K562 (cell line): ENCODE results near the gene CLDND2. TPM values are rescaled to one million over a fixed set of nuclear protein-coding genes. Genes with fewer than 3 reads are reported as not detected.

Experiments
- C11orf30 ChIP-seq: fragments of 450-650 bp; IDR thresholded peaks from 2 replicates; pipeline ENCODE4 v1.6.1; 2016; ENCODE audit warnings: low read depth, mild to moderate bottlenecking
- CBFA2T2 ChIP-seq: fragments of 450-650 bp; conservative IDR thresholded peaks from 2 replicates; pipeline ENCODE4 v1.6.1; 2017; ENCODE audit warnings: mild to moderate bottlenecking
- CEBPG ChIP-seq, 3 experiments: fragments of 200-800 bp in 1 of 3; sonication (Bioruptor generic) in 1 of 3; sonication (generic) in 1 of 3; formaldehyde crosslinking in 1 of 3; IDR thresholded peaks in 2 of 3; conservative IDR thresholded peaks in 1 of 3; 2 replicates each; pipeline versions ENCODE4 v1.6.1 to v1.8.0; 2016 to 2022; ENCODE audit warnings: missing compliant biosample characterization in 2 of 3, missing genetic modification characterization in 2 of 3, mild to moderate bottlenecking in 1 of 3, missing genetic modification reagents in 1 of 3
- COPS2 ChIP-seq: fragments of 450-650 bp; conservative IDR thresholded peaks from 2 replicates; pipeline ENCODE4 v1.6.1; 2016; ENCODE audit warnings: mild to moderate bottlenecking, moderate library complexity
- ESRRA ChIP-seq: fragments of 450-650 bp; IDR thresholded peaks from 2 replicates; pipeline ENCODE4 v1.6.1; 2014; ENCODE audit warnings: low read depth, mild to moderate bottlenecking, moderate library complexity, borderline replicate concordance
- ETS2 ChIP-seq: IDR thresholded peaks from 2 replicates; pipeline ENCODE4 v1.6.1; 2016; ENCODE audit warnings: borderline replicate concordance, missing genetic modification characterization, mild to moderate bottlenecking, moderate library complexity, missing compliant biosample characterization; ENCODE audit not compliant: poor library complexity, severe bottlenecking
- FOSL1 ChIP-seq: fragments of 200-800 bp; sonication (Bioruptor generic); conservative IDR thresholded peaks from 2 replicates; pipeline ENCODE4 v1.6.1; 2016; ENCODE audit warnings: missing genetic modification characterization, missing compliant biosample characterization
- FOXP4 ChIP-seq: sonication (generic); formaldehyde crosslinking; IDR thresholded peaks from 2 replicates; pipeline ENCODE4 v1.8.0; 2022; ENCODE audit warnings: mild to moderate bottlenecking, missing genetic modification reagents, borderline replicate concordance
- HLTF ChIP-seq: fragments of 450-650 bp; IDR thresholded peaks from 2 replicates; pipeline ENCODE4 v1.6.1; 2016
- ILF3 ChIP-seq: fragments of 450-650 bp; IDR thresholded peaks from 2 replicates; pipeline ENCODE4 v1.6.1; 2018; ENCODE audit warnings: antibody characterized with exemption, mild to moderate bottlenecking, moderate library complexity, borderline replicate concordance
- KLF13 ChIP-seq: fragments of 450-650 bp; IDR thresholded peaks from 2 replicates; pipeline ENCODE4 v1.6.1; 2016; ENCODE audit warnings: missing genetic modification characterization, low read depth, mild to moderate bottlenecking, missing compliant biosample characterization, moderate library complexity, borderline replicate concordance
- MEIS2 ChIP-seq: fragments of 450-650 bp; IDR thresholded peaks from 2 replicates; pipeline ENCODE4 v1.6.1; 2014; ENCODE audit warnings: mild to moderate bottlenecking; ENCODE audit not compliant: partially characterized antibody
- MIER1 ChIP-seq: fragments of 450-650 bp; IDR thresholded peaks from 2 replicates; pipeline ENCODE4 v1.6.1; 2016; ENCODE audit warnings: antibody characterized with exemption, mild to moderate bottlenecking, low read depth
- NCOA1 ChIP-seq: fragments of 450-650 bp; IDR thresholded peaks from 2 replicates; pipeline ENCODE4 v1.6.1; 2016; ENCODE audit warnings: low read depth
- PRPF4 ChIP-seq: fragments of 200-400 bp; formaldehyde crosslinking; IDR thresholded peaks from one replicate; pipeline ENCODE4 v1.6.1; 2017; ENCODE audit warnings: low read length, low read depth, mild to moderate bottlenecking; ENCODE audit not compliant: insufficient read depth, poor library complexity, severe bottlenecking
- PYGO2 ChIP-seq: fragments of 450-650 bp; IDR thresholded peaks from 2 replicates; pipeline ENCODE4 v1.6.1; 2016; ENCODE audit warnings: mild to moderate bottlenecking, missing genetic modification characterization, moderate library complexity, missing compliant biosample characterization
- SNIP1 ChIP-seq: fragments of 450-650 bp; IDR thresholded peaks from 2 replicates; pipeline ENCODE4 v1.7.1; 2017; ENCODE audit warnings: low read depth, mild to moderate bottlenecking
- TBP ChIP-seq: optimal IDR thresholded peaks from 2 replicates; pipeline ENCODE3; 2011; ENCODE audit warnings: low read depth, low read length, improper control_type of control experiment
- ZHX1 ChIP-seq: fragments of 150-350 bp; conservative IDR thresholded peaks from 2 replicates; pipeline ENCODE4 v1.6.1; 2014; ENCODE audit warnings: low read length
- ZNF133 ChIP-seq: fragments of 250-450 bp; sonication (Bioruptor Pico); IDR thresholded peaks from 2 replicates; pipeline ENCODE4 v1.4.0; 2020; ENCODE audit warnings: mild to moderate bottlenecking
- ZNF174 ChIP-seq: fragments of 250-450 bp; sonication (Bioruptor Pico); IDR thresholded peaks from 2 replicates; pipeline ENCODE4 v1.4.0; 2020; ENCODE audit warnings: mild to moderate bottlenecking
- ZNF263 ChIP-seq: sonication (generic); formaldehyde crosslinking; IDR thresholded peaks from 2 replicates; pipeline ENCODE4 v1.8.0; 2022; ENCODE audit warnings: mild to moderate bottlenecking, missing genetic modification reagents, borderline replicate concordance
- ZNF583 ChIP-seq: fragments of 250-450 bp; sonication (Bioruptor Pico); IDR thresholded peaks from 2 replicates; pipeline ENCODE4 v1.4.0; 2020
- ZNF717 ChIP-seq: fragments of 250-450 bp; sonication (Bioruptor Pico); IDR thresholded peaks from 2 replicates; pipeline ENCODE4 v1.5.0; 2021
- polyA plus RNA-seq, 8 experiments: library from polyadenylated mRNA; depleted of rRNA in 4 of 8; stranded (reverse) in 5 of 8; unstranded in 3 of 8; fragments of >200 nt; fragmentation: Nextera tagmentation in 2 of 8; fragmentation: Illumina TruSeq in 1 of 8; extraction: Ambion mirVana in 2 of 8; extraction: Trizol in 1 of 8; gene quantifications; 2 replicates each; pipeline versions ENCODE4 v1.2.1 to v1.2.3, GENCODE V29; 2011 to 2014; ENCODE audit warnings: inconsistent platforms in 1 of 8, missing spikeins in 1 of 8
- total RNA-seq, 7 experiments: library from RNA; depleted of rRNA in 6 of 7; stranded (reverse); fragments of >200 nt in 6 of 7; fragmentation: Illumina TruSeq in 2 of 7; extraction: Trizol in 2 of 7; gene quantifications; 2 replicates each; pipeline versions ENCODE4 v1.2.1 to v1.2.3, GENCODE V29; 2011 to 2021; ENCODE audit warnings: low replicate concordance in 1 of 7
- TF ChIP-seq, protein P1 (sequence below): sonication (generic); formaldehyde crosslinking; IDR thresholded peaks from 2 replicates; pipeline ENCODE4 v1.8.1; 2023; ENCODE audit warnings: mild to moderate bottlenecking, missing genetic modification reagents

CLDND2 gene
- total and polyA plus RNA-seq, 9 of the 15 experiments (the other 6 are each of a cell fraction or from before 2014, with no cell fraction given), result 0.45 to 4.0 (median 1.2) TPM; not detected in 3

DNA sequence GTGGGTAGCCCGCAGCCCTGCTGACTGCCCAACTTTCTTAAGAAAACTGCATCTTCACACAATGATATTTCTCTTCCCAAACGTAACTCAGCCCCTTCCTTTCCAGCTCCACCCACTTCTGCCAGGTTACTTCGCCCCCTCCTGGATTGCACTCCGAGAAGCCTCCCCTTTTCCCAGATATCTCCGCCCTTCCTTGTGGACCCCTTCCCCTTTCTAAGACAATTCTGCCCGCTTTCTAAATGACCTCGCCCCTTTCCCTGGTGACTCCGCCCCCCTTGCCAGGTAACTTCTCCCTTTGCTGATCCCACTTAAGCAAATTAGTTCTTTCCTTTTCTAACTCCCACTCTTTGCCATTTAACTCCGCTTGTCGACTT, 29.5 kb downstream of the CLDND2 start (continued):
- TF ChIP-seq FOXP4 (no peak), ZNF133 (CRISPR knock-in tag) (0 out of 2 replicates have a peak, but pooled peaks have one; percentile 34), ZHX1 (no peak), CBFA2T2 (no peak), SNIP1 (0 out of 2 replicates have a peak, but pooled peaks have one; percentile 13), PYGO2 (tag) (no peak), CEBPG (CRISPR knock-in tag; IDR thresholded peaks at IDR 0.05) (no peak), CEBPG (tag; conservative IDR thresholded peaks at IDR 0.05 in 1 of 2, IDR thresholded peaks at IDR 0.05 in 1 of 2) (no peak), ZNF174 (CRISPR knock-in tag) (no peak), ZNF263 (CRISPR knock-in tag) (no peak), ILF3 (no peak), ZNF717 (CRISPR knock-in tag) (no peak), HLTF (0 out of 2 replicates have a peak, but pooled peaks have one; percentile 70), ETS2 (no peak), TBP (no peak), MEIS2 (no peak), KLF13 (tag) (no peak), NCOA1 (0 out of 2 replicates have a peak, but pooled peaks have one; percentile 50), PRPF4 (no peak), ZNF583 (CRISPR knock-in tag) (0 out of 2 replicates have a peak, but pooled peaks have one; percentile 15), ESRRA (no peak), C11orf30 (no peak), COPS2 (no peak), MIER1 (peak; percentile 72; the same call in 1 of the 2 replicates), FOSL1 (tag) (no peak)
- TF ChIP-seq, protein P1, sequence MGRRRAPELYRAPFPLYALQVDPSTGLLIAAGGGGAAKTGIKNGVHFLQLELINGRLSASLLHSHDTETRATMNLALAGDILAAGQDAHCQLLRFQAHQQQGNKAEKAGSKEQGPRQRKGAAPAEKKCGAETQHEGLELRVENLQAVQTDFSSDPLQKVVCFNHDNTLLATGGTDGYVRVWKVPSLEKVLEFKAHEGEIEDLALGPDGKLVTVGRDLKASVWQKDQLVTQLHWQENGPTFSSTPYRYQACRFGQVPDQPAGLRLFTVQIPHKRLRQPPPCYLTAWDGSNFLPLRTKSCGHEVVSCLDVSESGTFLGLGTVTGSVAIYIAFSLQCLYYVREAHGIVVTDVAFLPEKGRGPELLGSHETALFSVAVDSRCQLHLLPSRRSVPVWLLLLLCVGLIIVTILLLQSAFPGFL, result no peak
